ENCODE results near the gene RAF1.

RAF1 gene

GRCh38 chr3:12656850-12657249 is 7.1 kb downstream of the RAF1 start:
- Histone ChIP-seq H3K4me2 (ENCODE audit: low read length) (no peak overlapping the region), H3K27me3 (ENCODE audit: insufficient read depth, low read length, poor library complexity) (no peaks in the 10 kb centered on the region), H2BK15ac (replicated peaks; ENCODE audit: low read depth) (no peak overlapping the region), H3K18ac (ENCODE audit: low read length) (no peak overlapping the region), H3K27ac (ENCODE audit: low read depth, low read length) (no peak overlapping the region), H2BK5ac (ENCODE audit: low read length) (no peak overlapping the region), H3K4ac (ENCODE audit: low read depth, low read length) (no peak overlapping the region), H3K23ac (ENCODE audit: low read length) (no peak overlapping the region), H4K5ac (ENCODE audit: low read length) (no peak overlapping the region), H3K36me3 (ENCODE audit: control insufficient read depth, insufficient read depth, low read length) (no peaks in the 10 kb centered on the region), H2AK5ac (ENCODE audit: low read length) (no peak overlapping the region), H3K4me3 (ENCODE audit: low read length) (no peak overlapping the region), H3K9ac (ENCODE audit: low read length) (no peak overlapping the region), H3K79me1 (ENCODE audit: low read length) (no peaks in the 10 kb centered on the region), H2BK120ac (ENCODE audit: low read depth, low read length) (no peak overlapping the region), H3K79me2 (ENCODE audit: control insufficient read depth, insufficient read depth, low read length) (peaks cover 82% of the 10 kb centered on the region), H3K4me1 (ENCODE audit: control insufficient read depth, low read depth, low read length) (no peaks in the 10 kb centered on the region), H4K8ac (ENCODE audit: low read depth, low read length) (no peak overlapping the region), H3K56ac (ENCODE audit: low read length) (no peak overlapping the region)
- WGBS (ENCODE audit: extremely low coverage, insufficient coverage, low lambda C conversion rate) = no CpG with 5 or more reads among the region's 6 CpGs
- DNase-seq = no peak

GRCh38 chr3:12656193-12656592 is 7.7 kb downstream of the RAF1 start:
- no peak for DNase-seq
- Histone ChIP-seq H2BK5ac (ENCODE audit: low read length) (no peak overlapping the region), H2BK120ac (ENCODE audit: low read depth, low read length) (no peak overlapping the region), H3K23ac (ENCODE audit: low read length) (no peak overlapping the region), H3K18ac (ENCODE audit: low read length) (no peak overlapping the region), H3K4me1 (ENCODE audit: control insufficient read depth, low read depth, low read length) (no peaks in the 10 kb centered on the region), H2BK15ac (replicated peaks; ENCODE audit: low read depth) (no peak overlapping the region), H3K56ac (ENCODE audit: low read length) (no peak overlapping the region), H4K5ac (ENCODE audit: low read length) (no peak overlapping the region), H4K8ac (ENCODE audit: low read depth, low read length) (no peak overlapping the region), H3K9ac (ENCODE audit: low read length) (no peak overlapping the region), H2AK5ac (ENCODE audit: low read length) (no peak overlapping the region), H3K36me3 (ENCODE audit: control insufficient read depth, insufficient read depth, low read length) (no peaks in the 10 kb centered on the region), H3K4me3 (ENCODE audit: low read length) (no peak overlapping the region), H3K27me3 (ENCODE audit: insufficient read depth, low read length, poor library complexity) (no peaks in the 10 kb centered on the region), H3K4ac (ENCODE audit: low read depth, low read length) (no peak overlapping the region), H3K79me2 (ENCODE audit: control insufficient read depth, insufficient read depth, low read length) (peaks cover 80% of the 10 kb centered on the region), H3K4me2 (ENCODE audit: low read length) (no peak overlapping the region), H3K79me1 (ENCODE audit: low read length) (no peaks in the 10 kb centered on the region), H3K27ac (ENCODE audit: low read depth, low read length) (no peak overlapping the region)

- no peak overlapping the region for H3K23ac ChIP-seq (ENCODE audit: low read length)
- no peak overlapping the region for H2BK15ac ChIP-seq (replicated peaks; ENCODE audit: low read depth)
- no peak overlapping the region for H3K27ac ChIP-seq (ENCODE audit: low read depth, low read length)
- H2AK5ac ChIP-seq (ENCODE audit: low read length) = no peak overlapping the region
- H3K4me2 ChIP-seq (ENCODE audit: low read length) = no peak overlapping the region
- no CpG with 5 or more reads among the region's 4 CpGs for WGBS (ENCODE audit: extremely low coverage, insufficient coverage, low lambda C conversion rate)
- no peaks in the 10 kb centered on the region for H3K79me1 ChIP-seq (ENCODE audit: low read length)
- no peak for DNase-seq
- no peak overlapping the region for H2BK5ac ChIP-seq (ENCODE audit: low read length)
- no peak overlapping the region for H3K18ac ChIP-seq (ENCODE audit: low read length)
- no peak overlapping the region for H3K9ac ChIP-seq (ENCODE audit: low read length)
- no peak overlapping the region for H3K4me3 ChIP-seq (ENCODE audit: low read length)
- no peaks in the 10 kb centered on the region for H3K36me3 ChIP-seq (ENCODE audit: control insufficient read depth, insufficient read depth, low read length)
- no peak overlapping the region for H3K4ac ChIP-seq (ENCODE audit: low read depth, low read length)
- peaks cover 80% of the 10 kb centered on the region for H3K79me2 ChIP-seq (ENCODE audit: control insufficient read depth, insufficient read depth, low read length)
- no peaks in the 10 kb centered on the region for H3K4me1 ChIP-seq (ENCODE audit: control insufficient read depth, low read depth, low read length)
- no peak overlapping the region for H4K8ac ChIP-seq (ENCODE audit: low read depth, low read length)
- no peak overlapping the region for H2BK120ac ChIP-seq (ENCODE audit: low read depth, low read length)
- no peak overlapping the region for H3K56ac ChIP-seq (ENCODE audit: low read length)
- no peak overlapping the region for H4K5ac ChIP-seq (ENCODE audit: low read length)
- no peaks in the 10 kb centered on the region for H3K27me3 ChIP-seq (ENCODE audit: insufficient read depth, low read length, poor library complexity)
Observed at GRCh38 chr3:12655701-12656100, 8.2 kb downstream of the RAF1 start.

- Histone ChIP-seq H3K27ac (ENCODE audit: low read depth, low read length) (no peak overlapping the region), H3K4ac (ENCODE audit: low read depth, low read length) (no peak overlapping the region), H3K9ac (ENCODE audit: low read length) (no peak overlapping the region), H3K79me1 (ENCODE audit: low read length) (no peaks in the 10 kb centered on the region), H3K4me3 (ENCODE audit: low read length) (no peak overlapping the region), H3K56ac (ENCODE audit: low read length) (no peak overlapping the region), H3K27me3 (ENCODE audit: insufficient read depth, low read length, poor library complexity) (no peaks in the 10 kb centered on the region), H2BK15ac (replicated peaks; ENCODE audit: low read depth) (no peak overlapping the region), H3K23ac (ENCODE audit: low read length) (no peak overlapping the region), H2AK5ac (ENCODE audit: low read length) (no peak overlapping the region), H3K36me3 (ENCODE audit: control insufficient read depth, insufficient read depth, low read length) (no peaks in the 10 kb centered on the region), H2BK120ac (ENCODE audit: low read depth, low read length) (no peak overlapping the region), H3K79me2 (ENCODE audit: control insufficient read depth, insufficient read depth, low read length) (peaks cover 76% of the 10 kb centered on the region), H2BK5ac (ENCODE audit: low read length) (no peak overlapping the region), H3K4me1 (ENCODE audit: control insufficient read depth, low read depth, low read length) (no peaks in the 10 kb centered on the region), H3K18ac (ENCODE audit: low read length) (no peak overlapping the region), H4K8ac (ENCODE audit: low read depth, low read length) (no peak overlapping the region), H3K4me2 (ENCODE audit: low read length) (no peak overlapping the region), H4K5ac (ENCODE audit: low read length) (no peak overlapping the region)
- no CpG with 5 or more reads among the region's 4 CpGs for WGBS (ENCODE audit: extremely low coverage, insufficient coverage, low lambda C conversion rate)
- no peak for DNase-seq
Observed at GRCh38 chr3:12653747-12654146, 10.2 kb downstream of the RAF1 start.

GRCh38 chr3:12648384-12648959 is 15.4 kb downstream of the RAF1 start:
- H3K9ac ChIP-seq (ENCODE audit: low read length) = no peak overlapping the region
- WGBS (ENCODE audit: extremely low coverage, insufficient coverage, low lambda C conversion rate) = no CpG with 5 or more reads among the region's 12 CpGs
- DNase-seq = no peak
- peaks cover 48% of the 10 kb centered on the region for H3K79me2 ChIP-seq (ENCODE audit: control insufficient read depth, insufficient read depth, low read length)
- H2BK15ac ChIP-seq (replicated peaks; ENCODE audit: low read depth) = no peak overlapping the region
- no peak overlapping the region for H3K18ac ChIP-seq (ENCODE audit: low read length)
- no peak overlapping the region for H3K4me2 ChIP-seq (ENCODE audit: low read length)
- no peaks in the 10 kb centered on the region for H3K4me1 ChIP-seq (ENCODE audit: control insufficient read depth, low read depth, low read length)
- no peak overlapping the region for H3K27ac ChIP-seq (ENCODE audit: low read depth, low read length)
- H3K4ac ChIP-seq (ENCODE audit: low read depth, low read length) = no peak overlapping the region
- no peak overlapping the region for H3K23ac ChIP-seq (ENCODE audit: low read length)
- no peak overlapping the region for H3K4me3 ChIP-seq (ENCODE audit: low read length)
- H3K27me3 ChIP-seq (ENCODE audit: insufficient read depth, low read length, poor library complexity) = no peaks in the 10 kb centered on the region
- H4K8ac ChIP-seq (ENCODE audit: low read depth, low read length) = no peak overlapping the region
- H3K36me3 ChIP-seq (ENCODE audit: control insufficient read depth, insufficient read depth, low read length) = no peaks in the 10 kb centered on the region
- H2BK120ac ChIP-seq (ENCODE audit: low read depth, low read length) = no peak overlapping the region
- peaks cover 2% of the 10 kb centered on the region for H3K79me1 ChIP-seq (ENCODE audit: low read length)
- no peak overlapping the region for H2AK5ac ChIP-seq (ENCODE audit: low read length)
- no peak overlapping the region for H3K56ac ChIP-seq (ENCODE audit: low read length)
- H2BK5ac ChIP-seq (ENCODE audit: low read length) = no peak overlapping the region
- no peak overlapping the region for H4K5ac ChIP-seq (ENCODE audit: low read length)

- Histone ChIP-seq H3K23ac (ENCODE audit: low read length) (no peak overlapping the region), H3K4me2 (ENCODE audit: low read length) (no peak overlapping the region), H3K79me2 (ENCODE audit: control insufficient read depth, insufficient read depth, low read length) (peaks cover 43% of the 10 kb centered on the region), H2BK5ac (ENCODE audit: low read length) (no peak overlapping the region), H3K4ac (ENCODE audit: low read depth, low read length) (no peak overlapping the region), H3K27me3 (ENCODE audit: insufficient read depth, low read length, poor library complexity) (no peaks in the 10 kb centered on the region), H2AK5ac (ENCODE audit: low read length) (no peak overlapping the region), H3K9ac (ENCODE audit: low read length) (no peak overlapping the region), H3K4me1 (ENCODE audit: control insufficient read depth, low read depth, low read length) (no peaks in the 10 kb centered on the region), H3K27ac (ENCODE audit: low read depth, low read length) (no peak overlapping the region), H3K36me3 (ENCODE audit: control insufficient read depth, insufficient read depth, low read length) (no peaks in the 10 kb centered on the region), H3K18ac (ENCODE audit: low read length) (no peak overlapping the region), H4K5ac (ENCODE audit: low read length) (no peak overlapping the region), H2BK120ac (ENCODE audit: low read depth, low read length) (no peak overlapping the region), H3K56ac (ENCODE audit: low read length) (no peak overlapping the region), H3K79me1 (ENCODE audit: low read length) (peaks cover 5% of the 10 kb centered on the region), H4K8ac (ENCODE audit: low read depth, low read length) (no peak overlapping the region), H2BK15ac (replicated peaks; ENCODE audit: low read depth) (no peak overlapping the region), H3K4me3 (ENCODE audit: low read length) (no peak overlapping the region)
- WGBS (ENCODE audit: extremely low coverage, insufficient coverage, low lambda C conversion rate) = no CpG with 5 or more reads among the region's 6 CpGs
- DNase-seq = no peak
Observed at GRCh38 chr3:12644331-12644937, 19.5 kb downstream of the RAF1 start.
